Lung (tissue), 12 donors: ENCODE results near the gene SLC26A9. TPM values are rescaled to one million over a fixed set of nuclear protein-coding genes. Genes with fewer than 3 reads are reported as not detected.
A peak's percentile ranks its signal among the peaks of the same experiment; 100 is the strongest.

Source experiments
- ATAC-seq: fragments of 200-7000 bp; cut with Tn5 transposase; one replicate; pipeline ENCODE4 v1.9.1; 2020; ENCODE audit warnings: moderate number of reproducible peaks; ENCODE audit not compliant: insufficient read depth, low FRiP score
- DNase-seq, 3 donors: peaks; one replicate each; pipeline ENCODE4 v3.0.0-alpha.2; 2013 to 2017
- H3K27ac ChIP-seq, 2 donors: one replicate each; pipeline ENCODE4 v1.5.1; 2013; ENCODE audit warnings: mild to moderate bottlenecking in 2 of 2, moderate library complexity in 2 of 2, control low read depth in 1 of 2, inconsistent platforms in 1 of 2, low read depth in 1 of 2, low read length in 1 of 2
- H3K27me3 ChIP-seq, 3 donors: one replicate each; pipeline ENCODE4 v1.5.1; 2013; ENCODE audit warnings: low read length in 2 of 3; ENCODE audit not compliant: control insufficient read depth in 3 of 3, insufficient read depth in 3 of 3
- H3K36me3 ChIP-seq, 4 donors: one replicate each; pipeline ENCODE4 v1.5.1; 2013; ENCODE audit warnings: low read length in 4 of 4, mild to moderate bottlenecking in 1 of 4, moderate library complexity in 1 of 4; ENCODE audit not compliant: control insufficient read depth in 4 of 4, insufficient read depth in 4 of 4
- H3K4me1 ChIP-seq, 5 donors: one replicate each; pipeline ENCODE4 v1.5.1; 2013; ENCODE audit warnings: low read length in 5 of 5, mild to moderate bottlenecking in 2 of 5, moderate library complexity in 1 of 5; ENCODE audit not compliant: control insufficient read depth in 5 of 5, insufficient read depth in 5 of 5
- H3K4me3 ChIP-seq: one replicate; pipeline ENCODE4 v1.5.1; 2013; ENCODE audit warnings: mild to moderate bottlenecking, control low read depth, moderate library complexity
- H3K9ac ChIP-seq, 2 donors: one replicate each; pipeline ENCODE4 v1.5.1; 2013; ENCODE audit warnings: low read length in 2 of 2, control low read depth in 1 of 2; ENCODE audit not compliant: insufficient read depth in 1 of 2
- H3K9me3 ChIP-seq, 4 donors: one replicate each; pipeline ENCODE4 v1.5.1; 2013; ENCODE audit warnings: low read length in 3 of 4, mild to moderate bottlenecking in 1 of 4, moderate library complexity in 1 of 4; ENCODE audit not compliant: control insufficient read depth in 4 of 4, insufficient read depth in 3 of 4
- WGBS, 2 donors: extraction: QIAGEN DNeasy Blood & Tissue Kit; methylation state at CpG; one replicate each; pipeline ENCODE4 v1.1.7; 2013; 5-methylcytosine and 5-hydroxymethylcytosine counted together
- polyA plus RNA-seq, 2 donors: library from polyadenylated mRNA; stranded (reverse); fragments of 200-250 nt; gene quantifications; one replicate each; pipeline ENCODE4 v1.2.1, GENCODE V29; 2013
- total RNA-seq, 2 donors: library from RNA; depleted of rRNA in 1 of 2; stranded (reverse); fragments of >200 nt in 1 of 2; gene quantifications; one replicate each; pipeline ENCODE4 v1.2.1, GENCODE V29; 2014 to 2021
- TF ChIP-seq, protein P1 (sequence below): IDR thresholded peaks from 2 replicates; pipeline ENCODE4 v1.5.1; 2012; ENCODE audit warnings: mild to moderate bottlenecking; ENCODE audit errors: control extremely low read depth, extremely low read depth
- donor health status: control.
- donor health status: control.
- donor health status: Bipolar disorder and iron deficiency.
- donor health status: healthy.
- donor health status: DM: yes; HTN: yes; CAD: no.

SLC26A9 gene
- total and polyA plus RNA-seq, 4 donors: 0.14 to 30.3 (median 15.8) TPM

DNA sequence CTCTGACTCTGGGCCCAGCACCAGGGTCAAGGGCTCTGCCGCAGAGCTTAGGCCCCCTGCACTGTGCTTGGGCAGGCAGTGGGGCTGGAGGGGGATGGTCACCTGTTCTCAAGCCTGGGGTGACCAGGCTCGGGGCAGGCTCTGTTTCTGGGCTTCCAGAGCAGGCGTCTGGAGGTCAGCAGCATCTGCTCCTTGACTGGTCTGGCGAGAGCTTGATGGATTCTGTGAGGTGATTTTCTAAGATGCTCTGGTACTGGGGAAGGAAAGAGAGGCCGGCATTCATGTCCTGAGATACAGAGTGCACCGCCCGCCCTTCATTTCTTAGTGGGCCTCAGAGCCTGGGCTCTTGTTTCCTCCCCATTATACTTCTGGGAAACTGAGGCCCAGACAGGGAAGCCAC, 35.4 kb upstream of the SLC26A9 start:
- 80 to 87% methylated on average over 7 of the region's 7 CpGs for WGBS, 2 donors
- DNase-seq: no peak

DNA sequence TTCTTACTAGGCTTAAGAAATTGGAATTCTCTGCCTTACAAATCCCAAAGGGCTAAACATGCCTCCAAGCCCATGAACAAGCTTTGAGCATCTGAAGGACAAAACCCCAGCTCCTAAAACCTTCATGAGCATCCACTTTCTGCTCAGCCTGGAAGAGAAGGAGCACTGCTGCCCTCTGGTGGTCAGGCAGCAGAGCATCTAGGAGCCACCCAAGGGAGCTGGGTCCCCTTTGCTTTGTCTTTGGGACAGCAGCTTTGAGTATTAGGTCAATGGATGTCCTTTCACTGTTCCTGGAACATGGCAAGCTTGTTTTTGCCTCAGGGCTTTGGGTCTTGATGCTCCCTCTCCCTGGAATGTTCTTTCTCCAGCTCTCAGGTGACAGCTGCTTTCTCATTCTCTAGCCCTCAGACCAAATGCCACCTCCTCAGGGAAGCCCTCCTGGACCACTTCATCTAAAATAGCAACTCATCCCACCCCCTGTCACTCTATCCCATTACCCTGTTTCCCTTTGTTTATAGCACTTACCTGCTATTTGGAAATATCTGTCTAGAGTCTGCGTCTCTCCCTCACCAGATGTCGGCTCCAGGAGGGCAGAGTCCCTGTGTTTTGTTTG, 34.3 kb upstream of the SLC26A9 start:
- TF ChIP-seq, protein P1, sequence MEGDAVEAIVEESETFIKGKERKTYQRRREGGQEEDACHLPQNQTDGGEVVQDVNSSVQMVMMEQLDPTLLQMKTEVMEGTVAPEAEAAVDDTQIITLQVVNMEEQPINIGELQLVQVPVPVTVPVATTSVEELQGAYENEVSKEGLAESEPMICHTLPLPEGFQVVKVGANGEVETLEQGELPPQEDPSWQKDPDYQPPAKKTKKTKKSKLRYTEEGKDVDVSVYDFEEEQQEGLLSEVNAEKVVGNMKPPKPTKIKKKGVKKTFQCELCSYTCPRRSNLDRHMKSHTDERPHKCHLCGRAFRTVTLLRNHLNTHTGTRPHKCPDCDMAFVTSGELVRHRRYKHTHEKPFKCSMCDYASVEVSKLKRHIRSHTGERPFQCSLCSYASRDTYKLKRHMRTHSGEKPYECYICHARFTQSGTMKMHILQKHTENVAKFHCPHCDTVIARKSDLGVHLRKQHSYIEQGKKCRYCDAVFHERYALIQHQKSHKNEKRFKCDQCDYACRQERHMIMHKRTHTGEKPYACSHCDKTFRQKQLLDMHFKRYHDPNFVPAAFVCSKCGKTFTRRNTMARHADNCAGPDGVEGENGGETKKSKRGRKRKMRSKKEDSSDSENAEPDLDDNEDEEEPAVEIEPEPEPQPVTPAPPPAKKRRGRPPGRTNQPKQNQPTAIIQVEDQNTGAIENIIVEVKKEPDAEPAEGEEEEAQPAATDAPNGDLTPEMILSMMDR: peak; percentile 95
- peaks cover 0 to 5% (median 0%) of the 10 kb centered on the region in 5 donors for H3K4me1 ChIP-seq
- 79 to 96% methylated on average over 2 of the region's 2 CpGs for WGBS, 2 donors
- H3K9me3 ChIP-seq: peaks cover 0 to 8% (median 0%) of the 10 kb centered on the region in 4 donors
- H3K9ac ChIP-seq: no peak overlapping the region
- H3K27ac ChIP-seq: peak overlapping the region in 1 of 2 donors; percentile 87
- peak; percentile 59 for ATAC-seq
- no peaks in the 10 kb centered on the region for H3K27me3 ChIP-seq
- H3K36me3 ChIP-seq: peaks cover 0 to 3% (median 0%) of the 10 kb centered on the region in 4 donors
- no peak overlapping the region for H3K4me3 ChIP-seq
- DNase-seq: peak; percentile 72 to 83 (median 75)

More for the DNA sequence above, 35.4 kb upstream of the SLC26A9 start:
- H3K27me3 ChIP-seq: no peaks in the 10 kb centered on the region
- TF ChIP-seq, protein P1: no peak
- H3K9ac ChIP-seq: no peak overlapping the region
- H3K9me3 ChIP-seq: peaks cover 0 to 3% (median 0%) of the 10 kb centered on the region in 4 donors
- no peak for ATAC-seq
- peaks cover 0 to 3% (median 0%) of the 10 kb centered on the region in 4 donors for H3K36me3 ChIP-seq
- no peak overlapping the region for H3K4me3 ChIP-seq
- no peak overlapping the region for H3K27ac ChIP-seq
- peaks cover 0 to 4% (median 0%) of the 10 kb centered on the region in 5 donors for H3K4me1 ChIP-seq

DNA sequence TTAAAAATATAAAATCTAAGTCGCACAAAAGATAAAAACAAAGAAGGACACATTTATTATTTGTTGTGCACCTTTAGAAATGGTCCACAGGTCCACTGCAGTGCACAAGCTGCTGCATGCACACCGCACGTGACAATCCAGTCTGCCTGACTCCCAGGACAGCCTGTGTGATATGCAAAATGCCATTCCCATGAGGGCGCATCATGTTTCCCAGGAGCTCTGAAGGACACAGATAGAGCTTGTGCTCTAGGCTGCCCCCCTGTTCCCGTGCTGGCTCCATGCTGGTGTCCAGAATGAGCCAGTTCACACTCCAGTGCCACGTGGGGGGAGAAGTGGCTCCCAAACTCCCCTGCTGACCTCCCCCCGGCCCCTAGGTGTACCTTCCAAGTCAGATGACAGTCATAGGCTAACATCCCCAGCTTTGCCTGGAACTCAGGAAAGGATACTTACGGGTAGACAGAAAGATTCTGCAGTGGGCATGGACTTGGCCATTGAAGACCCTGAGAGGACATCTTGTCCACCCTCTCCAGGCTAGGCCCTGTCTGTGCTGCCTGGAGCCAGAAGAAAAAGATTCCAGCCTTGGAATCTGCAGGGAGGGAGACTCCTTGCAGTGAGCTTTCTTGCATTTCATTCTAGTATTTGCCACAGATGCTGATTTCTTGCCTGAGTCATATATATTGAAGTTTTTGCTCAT, 33.6 kb upstream of the SLC26A9 start:
- WGBS, 2 donors: 76 to 84% methylated on average over 8 of the region's 8 CpGs
- no peak for ATAC-seq
- DNase-seq: no peak
- peak overlapping the region in 1 of 2 donors; percentile 87 for H3K27ac ChIP-seq
- no peak overlapping the region for H3K4me3 ChIP-seq
- TF ChIP-seq, protein P1: no peak
- H3K36me3 ChIP-seq: peaks cover 0 to 3% (median 0%) of the 10 kb centered on the region in 4 donors
- peaks cover 0 to 8% (median 0%) of the 10 kb centered on the region in 4 donors for H3K9me3 ChIP-seq
- H3K27me3 ChIP-seq: no peaks in the 10 kb centered on the region
- H3K4me1 ChIP-seq: peaks cover 0 to 5% (median 0%) of the 10 kb centered on the region in 5 donors
- no peak overlapping the region for H3K9ac ChIP-seq
